GM12878 (cell line): ENCODE results near the gene CUL1. TPM values are rescaled to one million over a fixed set of nuclear protein-coding genes. Genes with fewer than 3 reads are reported as not detected.

ENCODE experiments used
- ATAC-seq: fragments of 200-7000 bp; cut with Tn5 transposase; 3 replicates; pipeline ENCODE4 v1.9.1; 2020; ENCODE audit warnings: mild to moderate bottlenecking, moderate library complexity
- BruUV-seq: library from RNA; stranded (reverse); fragments of 400-500 nt; replicated peaks from 2 replicates; lab custom pipeline; 2021; lab: Mats Ljungman, UMichigan
- CTCF ChIA-PET: fragments of 300-600 bp; sonication (Branson Sonifier 250); formaldehyde crosslinking; extraction: SDS; loops from one replicate; lab custom pipeline; 2021; ENCODE audit warnings: inconsistent platforms; lab: Yijun Ruan, JAX
- POLR2A ChIA-PET: fragments of 350-600 bp; formaldehyde crosslinking; extraction: SDS; loops from one replicate; lab custom pipeline; 2021; ENCODE audit warnings: inconsistent platforms; lab: Charles Lee
- RAD21 ChIA-PET: fragments of 300-600 bp; sonication (Branson Sonifier 250); formaldehyde crosslinking; loops from one replicate; lab custom pipeline; 2023; ENCODE audit warnings: antibody characterized with exemption; ENCODE audit not compliant: unreplicated experiment; lab: Charles Lee
- SMC1A ChIA-PET: fragments of 300-600 bp; sonication (Branson Sonifier 250); formaldehyde crosslinking; loops from one replicate; lab custom pipeline; 2023; ENCODE audit not compliant: unreplicated experiment, uncharacterized antibody; lab: Charles Lee
- DNase-seq: peaks from one replicate; pipeline ENCODE4 v3.0.0-alpha.2; 2011; ENCODE audit warnings: low read depth, low spot score
- FAIRE-seq: peaks from 3 replicates; lab custom pipeline; 2011; peaks lifted over from hg19 to GRCh38; lab: Jason Lieb, UNC
- H2AFZ ChIP-seq: 2 replicates; pipeline ENCODE4 v1.6.0; 2011; ENCODE audit warnings: low read depth, low read length, control low read depth; ENCODE audit not compliant: control insufficient read depth
- H3K27ac ChIP-seq: 2 replicates; pipeline ENCODE4 v1.5.1; 2011; ENCODE audit warnings: control low read depth; ENCODE audit not compliant: control insufficient read depth, insufficient read depth
- H3K27me3 ChIP-seq, 2 experiments: replicated peaks in 1 of 2; 2 replicates each; pipeline versions ENCODE4 v1.6.0 to v1.6.1; 2011; ENCODE audit warnings: low read length in 1 of 2; ENCODE audit not compliant: control insufficient read depth in 2 of 2, insufficient read depth in 2 of 2
- H3K36me3 ChIP-seq, 2 experiments: 2 replicates each; pipeline ENCODE4 v1.5.1; 2011; ENCODE audit warnings: low read length in 1 of 2; ENCODE audit not compliant: control insufficient read depth in 2 of 2, insufficient read depth in 2 of 2
- H3K4me1 ChIP-seq: 2 replicates; pipeline ENCODE4 v1.6.1; 2011; ENCODE audit warnings: mild to moderate bottlenecking, low read length, moderate library complexity, mixed read lengths; ENCODE audit not compliant: control insufficient read depth, insufficient read depth
- H3K4me2 ChIP-seq: 2 replicates; pipeline ENCODE4 v1.6.0; 2011; ENCODE audit warnings: control low read depth; ENCODE audit not compliant: control insufficient read depth, insufficient read depth
- H3K4me3 ChIP-seq: fragments of 200-600 bp; sonication (generic); 2 replicates; pipeline ENCODE4 v1.5.1; 2016
- H3K79me2 ChIP-seq: 2 replicates; pipeline ENCODE4 v1.6.0; 2011; ENCODE audit warnings: low read length; ENCODE audit not compliant: control insufficient read depth, insufficient read depth
- H3K9ac ChIP-seq: 2 replicates; pipeline ENCODE4 v1.8.0; 2011; ENCODE audit warnings: low read length, control low read depth, mixed read lengths; ENCODE audit not compliant: control insufficient read depth, insufficient read depth
- H3K9me3 ChIP-seq: replicated peaks from 3 replicates; pipeline ENCODE4 v1.5.1; 2011; ENCODE audit warnings: mild to moderate bottlenecking, low read length; ENCODE audit not compliant: control insufficient read depth, insufficient read depth
- H4K20me1 ChIP-seq: 2 replicates; pipeline ENCODE4 v1.6.0; 2011; ENCODE audit not compliant: control insufficient read depth, insufficient read depth
- ATF3 ChIP-seq: IDR thresholded peaks from 2 replicates; pipeline ENCODE4 v1.6.1; 2011; ENCODE audit warnings: low read depth, mild to moderate bottlenecking, low read length, moderate library complexity, borderline replicate concordance; ENCODE audit errors: extremely low read depth
- BCL11A ChIP-seq: IDR thresholded peaks from 2 replicates; pipeline ENCODE4 v1.6.1; 2011; ENCODE audit warnings: low read depth, low read length
- CHD1 ChIP-seq: IDR thresholded peaks from 2 replicates; pipeline ENCODE4 v1.6.1; 2012; ENCODE audit warnings: low read depth, low read length, improper control_type of control experiment
- IKZF1 ChIP-seq: fragments of 450-650 bp; conservative IDR thresholded peaks from 2 replicates; pipeline ENCODE4 v1.6.1; 2017; ENCODE audit warnings: antibody characterized with exemption, mild to moderate bottlenecking
- SIX5 ChIP-seq: IDR thresholded peaks from 2 replicates; pipeline ENCODE4 v1.6.1; 2011; ENCODE audit warnings: mild to moderate bottlenecking, low read depth, low read length, moderate library complexity; ENCODE audit not compliant: severe bottlenecking
- SKIL ChIP-seq: fragments of 450-650 bp; IDR thresholded peaks from 2 replicates; pipeline ENCODE4 v1.6.1; 2017; ENCODE audit warnings: mild to moderate bottlenecking, low read depth, inconsistent platforms; ENCODE audit not compliant: poor library complexity, severe bottlenecking
- TCF7 ChIP-seq: IDR thresholded peaks from 2 replicates; pipeline ENCODE4 v1.6.1; 2014; ENCODE audit warnings: antibody characterized with exemption, borderline replicate concordance
- YY1 ChIP-seq: IDR thresholded peaks from 2 replicates; pipeline ENCODE4 v1.6.1; 2011; ENCODE audit warnings: low read depth, mild to moderate bottlenecking, low read length
- ZNF207 ChIP-seq: fragments of 450-650 bp; IDR thresholded peaks from 2 replicates; pipeline ENCODE4 v1.6.1; 2014; ENCODE audit warnings: antibody characterized with exemption, mild to moderate bottlenecking, borderline replicate concordance
- WGBS: methylation state at CpG from one replicate; pipeline ENCODE4 v1.1.6; 2016; ENCODE audit warnings: low lambda C conversion rate; ENCODE audit not compliant: insufficient replicate concordance, insufficient coverage; ENCODE audit errors: missing lambda C conversion rate; 5-methylcytosine and 5-hydroxymethylcytosine counted together
- in situ Hi-C: fragments of 300-500 bp; cut with MboI; formaldehyde crosslinking; loops from 9 replicates; pipeline ENCODE4 v1.14.3; 2018; ENCODE audit warnings: mixed read lengths
- intact Hi-C: fragments of 100-400 bp; cut with micrococcal nuclease; formaldehyde crosslinking; loops from one replicate; pipeline ENCODE4 v1.14.2; 2022; ENCODE audit not compliant: unreplicated experiment
- polyA plus RNA-seq, 11 experiments: library from polyadenylated mRNA; depleted of rRNA in 4 of 11; unstranded in 6 of 11; stranded (reverse) in 5 of 11; fragments of >200 nt; fragmentation: Nextera tagmentation in 4 of 11; fragmentation: Illumina TruSeq in 1 of 11; extraction: Ambion mirVana in 4 of 11; extraction: Trizol in 1 of 11; gene quantifications; 1 replicate in 1 of 11; 2 replicates in 10 of 11; pipeline versions ENCODE4 v1.2.1 to v1.2.3, GENCODE V29; 2011 to 2016; ENCODE audit warnings: inconsistent platforms in 2 of 11, missing spikeins in 2 of 11, low read depth in 1 of 11
- total RNA-seq, 4 experiments: library from RNA; depleted of rRNA in 3 of 4; stranded (reverse); fragments of >200 nt in 3 of 4; fragmentation: Illumina TruSeq in 1 of 4; extraction: Trizol in 1 of 4; gene quantifications; 2 replicates each; pipeline versions ENCODE4 v1.2.1 to v1.2.3, GENCODE V29; 2013 to 2021

Gene CUL1
- total and polyA plus RNA-seq, 10 of the 15 experiments (the other 5 are each of a cell fraction or from before 2014, with no cell fraction given), result 13.3 to 63.9 (median 45.9) TPM

DNA sequence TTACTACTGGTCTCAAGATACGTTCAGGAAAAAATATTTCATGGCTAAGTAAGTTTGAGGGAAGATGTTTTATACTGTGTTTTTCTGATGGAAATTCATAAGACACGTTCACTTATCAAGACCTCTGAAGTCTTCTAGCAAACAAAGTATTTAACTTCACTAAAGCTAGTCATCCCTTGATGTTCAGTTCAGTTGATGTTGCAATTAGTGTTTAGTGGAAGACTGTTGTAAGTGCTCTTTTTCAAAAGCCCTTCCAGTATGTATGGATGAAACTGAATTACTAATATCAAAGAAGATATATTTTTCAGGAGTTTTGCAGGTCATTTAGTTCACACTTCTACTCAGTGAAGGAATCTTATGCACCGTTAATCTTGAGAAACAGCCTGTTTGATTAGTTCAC is 25.1 kb downstream of the CUL1 start:
- POLR2A ChIA-PET, result interaction anchor here (0.7 kb wide), 1 partner anchor 402 kb away, joined by 4 read pairs; no protein-coding TSS in a partner anchor
- Histone ChIP-seq H3K4me1 (peaks cover 9% of the 10 kb centered on the region), H4K20me1 (peaks cover 7% of the 10 kb centered on the region), H3K4me3 (no peak overlapping the region), H3K9ac (no peak overlapping the region), H3K36me3 (no peaks in the 10 kb centered on the region; a peak in 2 of 4 replicates), H3K9me3 (no peaks in the 10 kb centered on the region), H3K27me3 (no peaks in the 10 kb centered on the region), H2AFZ (no peak overlapping the region), H3K27ac (no peak overlapping the region), H3K4me2 (no peak overlapping the region), H3K79me2 (peaks cover 88% of the 10 kb centered on the region)
- WGBS, result 77% methylated on average over 3 of the region's 3 CpGs
- no TSS peak for BruUV-seq
- no peak for TF ChIP-seq IKZF1
- TF ChIP-seq SIX5, result no peak
- TF ChIP-seq SKIL, result no peak
- no peak for TF ChIP-seq YY1
- TF ChIP-seq ATF3, result no peak
- no peak for TF ChIP-seq CHD1
- TF ChIP-seq ZNF207, result no peak
- TF ChIP-seq TCF7, result no peak
- TF ChIP-seq BCL11A, result no peak
- intact Hi-C loops, result no loop called here
- DNase-seq (no peak), ATAC-seq (no peak), FAIRE-seq (no peak)
- SMC1A ChIA-PET, result interaction anchor here (0.7 to 2.2 kb wide), 4 partner anchors 11 to 356 kb away, joined by 3 to 5 read pairs (median 4); no protein-coding TSS in a partner anchor
- RAD21 ChIA-PET, result no interaction called here
- in situ Hi-C loops, result no loop called here
- CTCF ChIA-PET, result interaction anchor here (0.6 to 1.6 kb wide), 4 partner anchors 21 to 1251 kb away, joined by 3 to 4 read pairs (median 3); no protein-coding TSS in a partner anchor
